NOMO-1 treated with dmso at 0.1 percent for 144 hours (cell line): ENCODE measurements around the gene MAT2A.
"Not testable (repeated sequence)": the region's sequence is repeated elsewhere in the genome, so short reads cannot be mapped to it uniquely, and the experiment has no call there.

Source experiments
- DNase-seq: peaks from one replicate; lab custom pipeline; 2025; ENCODE audit not compliant: unreplicated experiment; lab: John Stamatoyannopoulos, UW

The MAT2A gene

DNA sequence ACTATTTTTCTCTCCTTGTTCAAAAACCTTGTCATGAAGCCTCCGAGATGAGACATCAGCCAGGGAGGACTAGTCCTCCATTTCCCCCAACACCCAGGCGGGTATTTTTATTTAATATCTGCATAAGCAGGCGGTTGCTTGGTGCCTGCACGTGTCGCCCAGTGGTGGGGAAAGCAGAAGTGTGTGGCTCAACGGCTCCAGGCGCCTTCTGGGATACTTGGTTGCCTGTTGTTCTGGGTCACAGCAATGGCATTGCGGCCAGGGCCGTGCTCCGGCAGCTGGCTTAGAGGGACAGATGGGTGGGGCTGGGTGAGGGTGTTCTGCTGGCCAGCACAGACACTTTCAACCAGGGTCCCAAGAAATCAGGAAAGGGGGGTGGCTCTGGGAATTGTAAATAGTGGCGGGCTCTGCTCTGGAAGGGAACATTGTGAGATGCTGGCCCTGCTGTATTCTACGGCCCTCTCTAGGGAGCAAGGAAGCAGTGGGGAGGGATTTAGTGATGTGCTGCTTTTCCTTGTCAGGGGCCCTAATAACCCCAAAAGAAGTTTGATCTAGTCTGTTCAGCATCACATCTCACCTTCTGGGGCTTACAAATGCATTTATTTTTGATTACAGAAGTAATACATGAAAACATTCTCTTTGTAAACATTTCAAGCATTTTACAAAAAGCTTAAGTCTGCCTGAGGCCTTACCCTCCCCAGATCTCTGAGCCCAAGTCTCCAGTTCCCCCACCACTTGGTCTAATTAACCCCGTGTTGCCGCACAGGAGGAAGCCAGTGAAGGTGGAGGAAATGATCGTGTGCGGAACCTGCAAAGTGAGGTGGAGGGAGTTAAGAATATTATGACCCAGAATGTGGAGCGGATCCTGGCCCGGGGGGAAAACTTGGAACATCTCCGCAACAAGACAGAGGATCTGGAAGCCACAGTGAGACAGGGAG is 39.5 kb downstream of the MAT2A start:
- DNase-seq = peak; percentile 81

DNA sequence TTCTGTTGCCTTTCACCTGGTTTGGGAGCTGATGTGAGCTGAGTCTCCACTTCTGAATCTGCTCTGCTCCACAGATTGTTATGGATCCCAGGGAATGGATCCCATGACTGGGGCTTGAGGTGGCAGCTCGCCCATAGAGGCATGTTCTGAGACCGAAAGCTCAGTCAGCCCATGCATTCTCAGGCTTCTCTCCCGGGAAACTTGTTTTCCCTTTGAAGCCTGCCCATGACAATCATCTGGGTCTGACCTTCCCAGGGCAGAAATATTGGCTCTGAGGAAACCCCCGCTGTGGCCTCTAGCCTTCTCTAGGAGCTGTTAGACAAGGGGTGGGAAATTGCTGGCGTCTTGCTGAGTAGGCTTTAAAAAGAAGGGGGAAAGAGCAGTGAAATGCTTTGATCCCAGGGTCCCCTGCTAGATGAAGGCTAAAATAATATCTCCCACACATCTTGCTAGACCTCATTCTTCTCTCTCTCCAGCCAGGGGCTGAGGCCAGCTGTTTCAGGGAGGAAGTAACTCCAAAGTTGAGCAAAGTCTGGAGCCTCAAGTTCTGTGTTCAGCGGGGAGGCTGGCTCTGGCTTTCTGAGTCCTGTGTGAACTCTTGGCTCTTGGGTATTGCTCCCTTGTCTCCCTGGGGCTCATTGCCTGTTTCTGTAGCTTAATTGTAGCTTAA is 40.4 kb downstream of the MAT2A start:
- DNase-seq = peak; percentile 45

GRCh38 chr2:85580206-85580605 is 41.2 kb downstream of the MAT2A start:
- DNase-seq = no peak

- DNase-seq = no peak
These were observed 43.5 kb downstream of the MAT2A start for GRCh38 chr2:85582492-85582891.

GRCh38 chr2:85583667-85584353 is 44.8 kb downstream of the MAT2A start:
- no peak for DNase-seq

- no peak for DNase-seq
These were observed 45.4 kb downstream of the MAT2A start, which contains the start of gene VAMP5 for GRCh38 chr2:85584354-85584856. TSS of gene VAMP5 (plus strand) at chr2:85584431. CDS start at chr2:85584491, 60 bp downstream.

DNA sequence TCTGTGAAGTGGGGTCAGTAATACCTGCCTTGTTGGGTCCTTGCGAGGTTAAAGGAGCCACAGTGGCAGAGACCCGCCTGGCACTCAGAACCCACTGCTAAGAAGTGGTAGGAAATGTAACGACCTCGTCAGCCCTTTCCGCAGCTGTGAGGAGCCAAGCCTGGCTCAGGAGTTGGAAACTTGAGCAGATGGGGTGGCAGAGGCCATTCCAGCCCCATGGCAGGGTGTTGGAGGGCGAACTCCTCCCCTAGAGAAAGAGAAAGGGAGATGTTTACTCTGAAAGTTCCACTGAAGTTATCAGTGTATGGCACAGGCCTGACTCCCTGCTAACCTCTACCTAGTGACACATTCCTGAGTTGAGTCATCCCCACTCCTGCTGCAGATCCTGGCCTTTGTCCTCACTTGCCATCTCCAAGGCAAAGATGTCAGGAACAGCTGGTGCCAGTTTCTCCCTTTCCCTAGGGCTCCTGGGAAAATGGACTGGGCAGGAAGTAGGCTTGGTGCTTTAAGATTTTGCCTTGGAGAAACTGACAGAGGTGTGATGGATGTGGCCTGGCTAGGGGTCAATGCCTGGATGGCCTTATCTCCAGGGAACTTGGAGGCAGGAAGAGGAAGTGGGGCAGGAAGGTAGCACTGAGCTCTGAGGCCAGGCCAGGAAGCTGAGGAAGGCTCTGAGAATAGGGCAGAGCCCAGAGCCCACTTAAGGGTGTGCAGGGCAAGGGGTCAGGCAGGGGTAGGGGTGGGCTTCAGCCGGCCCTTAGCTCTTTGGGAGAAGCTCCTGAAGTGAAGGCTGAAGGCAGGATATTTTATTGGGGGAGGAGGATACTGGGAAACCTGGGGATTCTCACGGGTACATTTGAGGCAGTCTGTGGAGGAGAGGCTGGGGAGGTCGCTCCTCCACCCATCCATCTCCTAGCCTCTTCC is 46.2 kb downstream of the MAT2A start:
- DNase-seq = no peak

DNA sequence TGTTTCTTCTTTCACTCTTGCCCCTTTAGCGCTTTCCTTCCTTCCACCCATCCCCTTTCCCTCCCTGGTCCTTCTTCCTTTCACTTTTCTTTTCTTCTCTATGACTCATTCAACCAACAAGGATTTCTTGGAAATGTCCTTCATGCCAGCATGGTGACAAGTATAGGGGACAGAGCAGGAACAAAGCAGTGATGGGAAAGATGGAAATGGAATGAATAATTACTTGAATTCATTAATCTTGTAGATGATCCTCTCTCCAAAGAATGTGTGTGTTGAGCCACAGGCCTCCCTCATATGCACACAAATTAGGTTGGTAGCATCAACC is 46.8 kb downstream of the MAT2A start:
- DNase-seq = no peak

- DNase-seq = no peak
These were observed 49.3 kb downstream of the MAT2A start for GRCh38 chr2:85588236-85588635.

GRCh38 chr2:85588645-85589044 is 49.7 kb downstream of the MAT2A start:
- DNase-seq = no peak

DNA sequence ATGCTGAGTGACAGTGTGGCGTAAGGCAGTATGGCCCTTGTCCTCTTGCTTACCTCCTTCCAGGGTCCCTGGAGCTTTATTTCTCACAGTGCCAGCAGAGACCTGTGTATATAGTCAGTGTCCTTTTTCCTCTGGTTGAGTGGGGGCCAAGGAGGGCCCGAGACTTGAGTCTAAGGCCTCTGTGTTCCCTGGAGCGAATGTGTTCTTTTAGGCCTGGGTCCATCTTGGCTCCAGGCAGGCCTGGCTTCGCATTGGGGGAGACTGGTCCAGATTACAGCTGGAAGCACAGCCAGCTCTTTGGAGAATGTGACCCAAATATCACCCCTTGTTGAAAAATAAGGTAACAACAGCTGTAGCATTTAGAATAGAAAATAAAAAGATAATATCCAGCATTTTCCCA is 50.2 kb downstream of the MAT2A start:
- DNase-seq = no peak

DNA sequence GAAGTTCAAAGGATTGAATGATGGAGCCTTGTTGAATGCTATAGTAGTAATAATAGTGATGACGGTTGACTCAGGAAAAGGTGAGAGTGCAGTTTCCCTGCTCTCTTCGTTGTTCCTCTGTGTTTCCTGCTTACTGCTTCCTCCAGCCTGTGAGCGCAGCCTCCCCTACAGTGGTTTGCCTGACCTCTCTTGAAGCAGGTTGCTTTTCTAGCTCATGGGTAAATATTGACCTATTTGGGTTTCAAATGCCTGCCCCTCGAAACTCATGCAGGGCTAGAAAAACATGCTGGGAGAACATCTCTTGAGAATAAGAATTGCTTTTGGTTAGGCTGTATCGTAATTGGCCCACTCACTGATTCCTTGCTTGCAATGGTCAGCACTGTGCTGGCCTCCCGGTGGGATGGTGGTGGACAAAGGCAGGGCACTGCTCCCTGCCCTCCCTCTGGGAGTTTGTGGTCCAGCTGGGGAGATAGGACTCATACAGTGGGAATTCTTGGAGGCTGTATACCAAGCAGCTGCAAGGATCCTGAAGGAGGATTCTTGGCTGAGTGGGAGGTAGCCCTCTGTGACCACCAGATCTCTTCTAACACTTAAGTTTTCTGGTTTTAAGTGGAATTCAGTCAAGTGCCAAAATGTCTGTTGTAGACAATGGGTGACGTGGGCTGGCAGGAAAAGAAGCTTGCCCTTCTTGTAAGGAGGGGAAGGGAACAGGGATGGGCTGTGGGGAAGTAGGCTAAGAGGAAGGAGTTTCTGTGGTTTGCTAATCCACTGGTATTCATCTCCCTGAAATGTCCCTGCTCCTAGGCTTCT is 51.2 kb downstream of the MAT2A start:
- DNase-seq = no peak

- no peak for DNase-seq
These were observed 52.0 kb downstream of the MAT2A start for GRCh38 chr2:85590950-85591349.

- DNase-seq = no peak
These were observed 52.6 kb downstream of the MAT2A start for GRCh38 chr2:85591563-85591962.

GRCh38 chr2:85592299-85592698 is 53.3 kb downstream of the MAT2A start:
- DNase-seq = not testable (repeated sequence)

DNA sequence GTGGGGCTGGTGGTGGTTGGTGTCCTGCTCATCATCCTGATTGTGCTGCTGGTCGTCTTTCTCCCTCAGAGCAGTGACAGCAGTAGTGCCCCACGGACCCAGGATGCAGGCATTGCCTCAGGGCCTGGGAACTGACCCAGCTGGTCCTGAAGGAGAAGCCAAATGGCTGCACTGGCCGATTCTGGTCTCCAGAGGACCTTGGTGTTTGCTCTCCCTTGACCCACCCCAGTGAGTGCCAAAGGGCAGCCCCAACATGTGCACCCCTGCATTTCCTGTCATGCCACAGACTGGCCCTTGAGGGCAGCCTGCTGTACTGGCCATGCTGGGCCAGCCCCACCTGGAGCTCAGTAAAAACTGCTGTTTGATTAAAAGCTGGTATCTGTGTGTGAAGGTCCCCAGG is 54.1 kb downstream of the MAT2A start:
- DNase-seq = no peak
